Keratinocyte (primary cell): ENCODE data around the gene CLEC16A. TPM values are rescaled to one million over a fixed set of nuclear protein-coding genes. Genes with fewer than 3 reads are reported as not detected.

ENCODE experiments used
- DNase-seq: peaks from one replicate; pipeline ENCODE4 v3.0.0-alpha.2; 2011; ENCODE audit warnings: low read depth, missing footprints, low spot score
- FAIRE-seq: peaks from 2 replicates; lab custom pipeline; 2011; peaks lifted over from hg19 to GRCh38; lab: Jason Lieb, UNC
- H2AFZ ChIP-seq: 2 replicates; pipeline ENCODE4 v1.6.0; 2012; ENCODE audit warnings: low read length, control low read depth, inconsistent platforms; ENCODE audit not compliant: control insufficient read depth
- H3K27ac ChIP-seq: 2 replicates; pipeline ENCODE4 v1.5.1; 2011; ENCODE audit warnings: low read length; ENCODE audit not compliant: control insufficient read depth, insufficient read depth
- H3K27me3 ChIP-seq: 3 replicates; pipeline ENCODE4 v1.6.0; 2011; ENCODE audit warnings: low read length; ENCODE audit not compliant: control insufficient read depth, insufficient read depth; ENCODE audit errors: extremely low read depth
- H3K36me3 ChIP-seq, 2 experiments: 2 replicates in 1 of 2; 3 replicates in 1 of 2; pipeline ENCODE4 v1.5.1; 2011; ENCODE audit warnings: low read length in 2 of 2, mild to moderate bottlenecking in 1 of 2; ENCODE audit not compliant: control insufficient read depth in 2 of 2, insufficient read depth in 2 of 2; ENCODE audit errors: extremely low read depth in 1 of 2
- H3K4me1 ChIP-seq: 3 replicates; pipeline ENCODE4 v1.5.1; 2011; ENCODE audit warnings: low read length; ENCODE audit not compliant: control insufficient read depth, insufficient read depth; ENCODE audit errors: extremely low read depth
- H3K4me2 ChIP-seq: 3 replicates; pipeline ENCODE4 v1.6.0; 2011; ENCODE audit warnings: low read depth, low read length; ENCODE audit not compliant: control insufficient read depth, insufficient read depth; ENCODE audit errors: extremely low read depth
- H3K4me3 ChIP-seq, 3 experiments: fragments of 200-600 bp in 1 of 3; sonication (generic) in 1 of 3; 2 replicates in 2 of 3; 3 replicates in 1 of 3; pipeline ENCODE4 v1.5.1; 2011 to 2016; ENCODE audit warnings: low read length in 3 of 3, mild to moderate bottlenecking in 3 of 3, control low read depth in 2 of 3, inconsistent platforms in 1 of 3, low read depth in 1 of 3, mixed read lengths in 1 of 3, mixed run types in 1 of 3, moderate library complexity in 1 of 3; ENCODE audit not compliant: control insufficient read depth in 2 of 3, insufficient read depth in 2 of 3; ENCODE audit errors: extremely low read depth in 1 of 3
- H3K79me2 ChIP-seq: 2 replicates; pipeline ENCODE4 v1.6.0; 2012; ENCODE audit warnings: low read length; ENCODE audit not compliant: control insufficient read depth, insufficient read depth
- H3K9ac ChIP-seq: 3 replicates; pipeline ENCODE4 v1.6.0; 2011; ENCODE audit warnings: low read length; ENCODE audit not compliant: control insufficient read depth, insufficient read depth; ENCODE audit errors: extremely low read depth
- H3K9me1 ChIP-seq: 3 replicates; pipeline ENCODE4 v1.6.0; 2011; ENCODE audit warnings: low read length; ENCODE audit not compliant: control insufficient read depth, insufficient read depth; ENCODE audit errors: extremely low read depth
- H3K9me3 ChIP-seq: 2 replicates; pipeline ENCODE4 v1.5.1; 2012; ENCODE audit warnings: low read depth, low read length; ENCODE audit not compliant: control insufficient read depth
- H4K20me1 ChIP-seq: 3 replicates; pipeline ENCODE4 v1.6.0; 2011; ENCODE audit warnings: low read length; ENCODE audit not compliant: control insufficient read depth, insufficient read depth; ENCODE audit errors: extremely low read depth
- CTCF ChIP-seq, 3 experiments: IDR thresholded peaks in 1 of 3; conservative IDR thresholded peaks in 1 of 3; optimal IDR thresholded peaks in 1 of 3; 2 replicates in 2 of 3; 3 replicates in 1 of 3; pipeline versions ENCODE3 to v1.5.1; 2011; ENCODE audit warnings: low read length in 3 of 3, mild to moderate bottlenecking in 3 of 3, moderate library complexity in 2 of 3, control low read depth in 1 of 3, inconsistent platforms in 1 of 3; ENCODE audit not compliant: insufficient read depth in 2 of 3; ENCODE audit errors: extremely low read depth in 1 of 3
- EZH2 ChIP-seq: IDR thresholded peaks from one replicate; pipeline ENCODE4 v1.6.1; 2012; ENCODE audit warnings: inconsistent platforms, mild to moderate bottlenecking, low read length, moderate library complexity
- dilution Hi-C: fragments of 300-500 bp; cut with MboI; formaldehyde crosslinking; loops from one replicate; pipeline ENCODE4 v1.7.0; 2020; ENCODE audit warnings: low sequenced_read_pairs; ENCODE audit not compliant: extremely low pct_ligation_motif_present
- polyA plus RNA-seq, 5 experiments: library from polyadenylated mRNA; depleted of rRNA in 3 of 5; stranded (reverse) in 3 of 5; stranded (forward) in 1 of 5; unstranded in 1 of 5; fragments of >200 nt; gene quantifications; 1 replicate in 1 of 5; 2 replicates in 3 of 5; 3 replicates in 1 of 5; pipeline versions ENCODE4 v1.2.1 to v1.2.3, GENCODE V29; 2011 to 2012; ENCODE audit warnings: missing spikeins in 2 of 5, low read depth in 1 of 5, low replicate concordance in 1 of 5

Gene CLEC16A
- polyA plus RNA-seq, 1 donor (not counting 4 experiments of a cell fraction or from before 2014, with no cell fraction given): 9.5 TPM

GRCh38 chr16:11157143-11157542, 212.8 kb downstream of the CLEC16A start:
- Histone ChIP-seq H3K4me3 (no peak overlapping the region), H3K36me3 (peaks cover 0 to 1% of the 10 kb centered on the region in 2 experiments), H3K79me2 (no peaks in the 10 kb centered on the region), H3K4me1 (peaks cover 6% of the 10 kb centered on the region), H3K27ac (no peak overlapping the region), H3K9ac (no peak overlapping the region), H3K9me3 (no peaks in the 10 kb centered on the region), H4K20me1 (no peaks in the 10 kb centered on the region), H3K9me1 (no peaks in the 10 kb centered on the region), H3K27me3 (no peaks in the 10 kb centered on the region), H2AFZ (no peak overlapping the region), H3K4me2 (no peak overlapping the region)
- FAIRE-seq (no peak), DNase-seq (no peak)
- TF ChIP-seq EZH2 (no peak), CTCF (optimal IDR thresholded peaks at IDR 0.05 in 1 of 3, IDR thresholded peaks at IDR 0.05 in 1 of 3, conservative IDR thresholded peaks at IDR 0.05 in 1 of 3; ENCODE audit: extremely low read depth in 1 of 3, insufficient read depth in 2 of 3, low read length in 3 of 3) (no peak)
- dilution Hi-C loops: no loop called here

- no peak for TF ChIP-seq CTCF (optimal IDR thresholded peaks at IDR 0.05 in 1 of 3, IDR thresholded peaks at IDR 0.05 in 1 of 3, conservative IDR thresholded peaks at IDR 0.05 in 1 of 3; ENCODE audit: extremely low read depth in 1 of 3, insufficient read depth in 2 of 3, low read length in 3 of 3)
- TF ChIP-seq EZH2: no peak
- H3K27ac ChIP-seq: no peak overlapping the region
- H3K36me3 ChIP-seq: no peaks in the 10 kb centered on the region
- H3K9me3 ChIP-seq: no peaks in the 10 kb centered on the region
- no peak overlapping the region for H3K9ac ChIP-seq
- no peaks in the 10 kb centered on the region for H3K27me3 ChIP-seq
- no peak overlapping the region for H2AFZ ChIP-seq
- dilution Hi-C loops: no loop called here
- H3K4me1 ChIP-seq: peaks cover 6% of the 10 kb centered on the region
- no peak overlapping the region for H3K4me3 ChIP-seq
- H3K4me2 ChIP-seq: no peak overlapping the region
- no peaks in the 10 kb centered on the region for H3K79me2 ChIP-seq
- H3K9me1 ChIP-seq: no peaks in the 10 kb centered on the region
- DNase-seq (no peak), FAIRE-seq (no peak)
- H4K20me1 ChIP-seq: no peaks in the 10 kb centered on the region
Measured at GRCh38 chr16:11158018-11158417, 213.7 kb downstream of the CLEC16A start.
